ENCODE measurements around the gene CROCC2. TPM values are rescaled to one million over a fixed set of nuclear protein-coding genes. Genes with fewer than 3 reads are reported as not detected.
A peak's percentile ranks its signal among the peaks of the same experiment; 100 is the strongest.

Gene CROCC2
- total RNA-seq, 1 donor from 2014 or later: not detected

DNA sequence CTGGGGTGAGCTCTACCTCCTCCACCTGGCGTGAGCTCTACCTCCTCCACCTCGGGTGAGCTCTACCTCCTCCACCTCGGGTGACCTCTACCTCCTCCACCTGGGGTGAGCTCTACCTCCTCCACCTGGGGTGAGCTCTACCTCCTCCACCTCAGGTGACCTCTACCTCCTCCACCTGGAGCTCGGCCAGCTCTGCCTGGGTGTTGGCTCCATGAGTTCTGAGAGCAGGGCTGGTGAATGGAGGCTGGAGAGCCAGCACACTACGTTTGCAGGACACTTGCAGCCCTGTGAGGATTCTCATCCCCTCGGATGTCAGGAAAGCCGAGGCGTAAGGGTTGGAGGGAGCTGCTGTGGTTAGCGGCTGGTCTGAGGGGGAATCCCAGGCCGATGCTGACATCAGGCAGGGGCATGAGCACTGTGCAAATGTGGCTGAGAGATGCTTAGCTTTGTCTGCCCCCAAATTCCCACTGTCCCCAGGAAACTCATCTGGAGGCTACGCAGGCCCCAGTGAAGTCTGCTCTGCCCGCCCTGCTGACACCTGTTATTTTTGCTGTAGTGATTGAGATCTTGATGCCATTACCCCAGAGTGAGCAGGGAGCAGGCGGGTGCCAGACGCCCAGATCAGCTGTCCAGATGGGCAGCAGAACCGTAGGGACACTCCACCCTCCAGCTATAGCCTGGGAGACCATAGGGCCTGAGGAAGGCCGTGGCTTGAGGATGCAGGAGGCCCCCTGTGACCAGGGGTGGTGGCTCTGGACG is 3.3 kb downstream of the CROCC2 start:
- no peak for DNase-seq
- no peak for TF ChIP-seq CTCF (IDR thresholded peaks at IDR 0.05; ENCODE audit: borderline replicate concordance)
- H3K36me3 ChIP-seq: no peaks in the 10 kb centered on the region
- intact Hi-C loops (cut with micrococcal nuclease): no loop called here
- H3K4me1 ChIP-seq: peaks cover 22% of the 10 kb centered on the region
- peaks cover 44% of the 10 kb centered on the region for H3K27me3 ChIP-seq (ENCODE audit: low read depth)
- no peak overlapping the region for H3K4me3 ChIP-seq
- no peak overlapping the region for H3K27ac ChIP-seq (replicated peaks)
- no peaks in the 10 kb centered on the region for H3K9me3 ChIP-seq (replicated peaks)

- intact Hi-C loops (cut with micrococcal nuclease): no loop called here
Measured at GRCh38 chr2:240911641-240912265, 5.6 kb downstream of the CROCC2 start.

GRCh38 chr2:240912878-240913809 is 7.0 kb downstream of the CROCC2 start:
- intact Hi-C loops (cut with micrococcal nuclease): no loop called here
- H3K36me3 ChIP-seq: no peaks in the 10 kb centered on the region
- H3K4me3 ChIP-seq: no peak overlapping the region
- peaks cover 44% of the 10 kb centered on the region for H3K4me1 ChIP-seq
- H3K9me3 ChIP-seq (replicated peaks): no peaks in the 10 kb centered on the region
- DNase-seq: no peak
- TF ChIP-seq CTCF (IDR thresholded peaks at IDR 0.05; ENCODE audit: borderline replicate concordance): no peak
- H3K27me3 ChIP-seq (ENCODE audit: low read depth): peaks cover 52% of the 10 kb centered on the region
- H3K27ac ChIP-seq (replicated peaks): peak overlapping the region; percentile 76

More at GRCh38 chr2:240911641-240912265, 5.6 kb downstream of the CROCC2 start:
- Histone ChIP-seq H3K4me3 (no peak overlapping the region), H3K4me1 (peaks cover 35% of the 10 kb centered on the region), H3K27me3 (ENCODE audit: low read depth) (peaks cover 55% of the 10 kb centered on the region), H3K27ac (replicated peaks) (no peak overlapping the region), H3K36me3 (no peaks in the 10 kb centered on the region), H3K9me3 (replicated peaks) (no peaks in the 10 kb centered on the region)
- no peak for TF ChIP-seq CTCF (IDR thresholded peaks at IDR 0.05; ENCODE audit: borderline replicate concordance)
- DNase-seq: no peak

GRCh38 chr2:240913810-240914644 is 7.9 kb downstream of the CROCC2 start:
- Histone ChIP-seq H3K27ac (replicated peaks) (peak overlapping the region; percentile 76), H3K27me3 (ENCODE audit: low read depth) (peaks cover 52% of the 10 kb centered on the region), H3K4me1 (peaks cover 44% of the 10 kb centered on the region), H3K36me3 (no peaks in the 10 kb centered on the region), H3K4me3 (peak overlapping the region; percentile 29), H3K9me3 (replicated peaks) (no peaks in the 10 kb centered on the region)
- intact Hi-C loops (cut with micrococcal nuclease): no loop called here
- DNase-seq: peak; percentile 83
- peak; percentile 98 for TF ChIP-seq CTCF (IDR thresholded peaks at IDR 0.05; ENCODE audit: borderline replicate concordance)
